UCSD-AML1 (cell line): ENCODE results near the gene EPC1.
A peak's percentile ranks its signal among the peaks of the same experiment; 100 is the strongest.
"Not testable (repeated sequence)": the region's sequence is repeated elsewhere in the genome, so short reads cannot be mapped to it uniquely, and the experiment has no call there.

ENCODE experiments used
- DNase-seq: peaks from one replicate; lab custom pipeline; 2025; ENCODE audit not compliant: unreplicated experiment; lab: John Stamatoyannopoulos, UW

EPC1 gene

DNA sequence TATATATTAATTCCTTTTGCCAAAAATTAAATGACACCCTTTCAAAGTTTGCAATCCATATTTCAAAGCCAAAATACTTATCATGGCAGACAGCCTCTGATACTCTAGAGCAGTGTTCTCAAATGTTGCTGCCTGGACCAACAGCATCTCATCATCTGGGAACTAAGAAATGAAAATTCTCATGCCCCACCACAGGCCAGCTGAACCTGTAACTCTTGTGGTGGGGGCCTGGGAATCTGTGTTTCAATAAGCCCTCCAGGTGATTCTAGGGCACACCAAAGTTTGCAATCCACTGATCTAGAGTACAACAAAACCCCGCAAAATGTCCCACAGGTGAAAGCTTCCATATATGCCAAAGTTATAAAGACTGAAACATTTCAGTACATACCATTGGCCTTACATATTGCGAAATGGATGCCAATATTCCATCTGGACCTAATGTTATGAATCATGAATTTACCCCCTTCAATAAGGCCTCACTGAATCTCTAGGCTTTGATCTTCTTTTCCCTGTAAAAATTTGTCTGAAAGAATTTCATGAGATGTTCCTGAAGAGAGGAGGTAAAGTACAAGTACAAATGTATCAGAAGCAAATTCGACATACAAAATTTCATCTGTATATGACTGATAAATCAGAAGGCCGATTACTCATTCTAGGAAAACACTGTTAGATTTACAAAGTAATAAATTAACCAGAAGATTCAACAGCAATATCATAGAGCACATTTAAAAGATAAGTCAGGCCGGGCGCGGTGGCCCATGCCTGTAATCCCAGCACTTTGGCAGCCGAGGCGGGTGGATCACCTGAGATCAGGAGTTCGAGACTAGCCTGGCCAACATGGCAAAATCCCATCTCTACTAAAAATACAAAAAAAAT lies 25.3 kb upstream of the EPC1 start:
- no peak for DNase-seq

- DNase-seq, result no peak
Measured at GRCh38 chr10:32371101-32371500, 24.1 kb upstream of the EPC1 start.

DNA sequence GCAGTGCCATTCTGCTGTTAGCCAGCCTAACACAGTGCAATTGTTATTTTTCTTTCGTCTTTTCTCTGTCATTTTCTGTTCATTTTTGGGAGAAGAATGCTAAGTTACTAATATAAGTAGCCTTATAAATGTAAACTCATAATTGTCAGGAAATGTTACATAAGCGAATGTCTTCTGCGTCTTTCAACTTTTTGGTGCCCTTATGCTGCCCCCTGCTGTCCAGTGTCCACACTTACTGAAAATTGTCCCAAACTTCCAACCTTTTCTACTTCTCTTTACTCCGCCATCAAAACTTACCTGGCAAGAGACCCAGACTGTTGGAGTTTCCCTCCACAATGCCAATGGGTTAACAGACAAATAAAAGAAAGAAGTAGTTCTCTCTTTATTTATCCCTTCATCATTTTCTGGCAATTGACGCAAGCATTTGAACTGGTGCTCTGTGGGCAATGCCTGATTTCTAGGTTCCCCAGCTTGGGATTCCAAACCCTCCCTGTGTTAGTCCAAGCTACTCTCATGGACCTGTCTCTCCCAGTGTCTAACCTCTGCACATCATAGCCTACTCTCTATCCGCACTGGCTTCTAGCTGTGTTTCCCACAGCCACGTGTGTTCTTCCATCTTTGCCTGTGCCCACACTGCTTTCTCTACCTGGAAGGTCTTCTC lies 21.0 kb upstream of the EPC1 start:
- peak; percentile 41 for DNase-seq

DNA sequence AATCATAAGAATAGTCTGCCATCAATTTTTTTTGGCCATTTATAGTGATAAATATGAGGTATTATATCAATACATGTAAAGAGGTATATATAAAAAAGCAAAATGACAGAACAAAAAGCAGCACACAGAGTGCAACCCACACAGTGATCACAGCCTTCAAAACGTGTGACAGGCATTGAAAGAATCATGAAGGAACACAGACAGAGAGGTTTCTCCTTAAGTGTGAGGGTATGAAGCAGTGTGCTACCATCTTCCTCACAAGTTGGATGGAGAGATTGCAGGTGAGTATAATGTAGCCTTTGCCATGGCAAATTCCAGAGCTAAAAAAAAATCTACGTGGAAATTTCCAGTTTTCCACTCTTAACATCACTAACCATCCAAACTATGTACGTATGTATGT lies 19.6 kb upstream of the EPC1 start:
- DNase-seq, result no peak

DNA sequence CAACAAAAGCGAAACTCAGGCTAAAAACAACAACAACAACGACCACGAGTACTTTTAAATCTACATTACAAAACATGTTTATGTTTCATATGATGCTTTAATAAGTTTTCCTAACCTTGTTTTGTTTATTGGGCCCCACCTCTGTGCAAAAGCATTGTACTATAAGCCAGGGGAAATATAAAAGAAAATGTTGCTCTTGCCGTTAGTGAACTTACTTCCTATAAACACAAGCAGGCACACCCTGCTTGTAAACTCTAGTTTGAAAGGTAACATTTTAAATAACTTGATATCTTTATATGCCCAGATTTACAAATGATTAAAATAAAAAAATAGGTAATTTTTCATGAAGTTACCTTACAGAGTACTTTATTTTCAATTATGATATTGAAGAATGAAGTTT lies 19.2 kb upstream of the EPC1 start:
- no peak for DNase-seq

- DNase-seq, result not testable (repeated sequence)
Measured at GRCh38 chr10:32365404-32365803, 18.4 kb upstream of the EPC1 start.

DNA sequence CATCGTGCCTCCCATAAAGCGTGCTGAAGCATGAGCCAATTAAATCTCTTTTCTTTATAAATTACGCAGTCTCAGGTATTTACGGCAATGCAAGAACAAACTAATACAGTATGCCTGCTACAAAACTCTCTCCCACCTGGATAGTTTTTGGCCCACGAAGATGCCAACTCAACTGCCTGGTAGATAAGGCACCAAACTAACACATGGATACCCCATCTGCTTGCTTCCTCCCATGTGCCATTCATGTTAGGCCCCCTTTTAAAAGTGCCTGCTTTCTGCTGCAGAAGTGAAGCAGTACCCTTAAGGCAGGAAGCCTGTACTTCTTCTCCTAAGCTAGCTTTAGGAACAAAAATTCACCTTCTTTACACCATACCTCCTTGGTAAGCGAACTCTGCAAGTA lies 15.6 kb upstream of the EPC1 start:
- DNase-seq, result no peak

DNA sequence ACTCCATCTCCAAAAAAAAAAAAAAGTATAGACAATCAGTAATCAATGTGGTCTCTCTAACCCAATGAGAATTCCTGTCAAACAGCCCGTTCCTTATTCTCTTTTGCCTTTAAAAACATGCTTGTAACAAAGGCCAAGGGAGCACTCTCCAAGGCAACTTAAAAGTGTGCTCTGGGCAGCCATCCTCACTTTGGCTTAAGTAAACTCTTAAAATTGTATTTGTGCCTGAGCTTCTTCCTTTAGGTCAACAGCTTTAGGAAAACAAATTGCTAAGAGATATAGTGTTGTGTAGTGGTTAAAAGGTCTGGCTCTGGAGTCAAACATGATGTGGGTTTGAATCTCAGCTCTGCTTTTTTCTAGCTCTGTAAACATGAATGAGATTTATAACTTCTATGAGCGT lies 13.9 kb upstream of the EPC1 start:
- no peak for DNase-seq

DNA sequence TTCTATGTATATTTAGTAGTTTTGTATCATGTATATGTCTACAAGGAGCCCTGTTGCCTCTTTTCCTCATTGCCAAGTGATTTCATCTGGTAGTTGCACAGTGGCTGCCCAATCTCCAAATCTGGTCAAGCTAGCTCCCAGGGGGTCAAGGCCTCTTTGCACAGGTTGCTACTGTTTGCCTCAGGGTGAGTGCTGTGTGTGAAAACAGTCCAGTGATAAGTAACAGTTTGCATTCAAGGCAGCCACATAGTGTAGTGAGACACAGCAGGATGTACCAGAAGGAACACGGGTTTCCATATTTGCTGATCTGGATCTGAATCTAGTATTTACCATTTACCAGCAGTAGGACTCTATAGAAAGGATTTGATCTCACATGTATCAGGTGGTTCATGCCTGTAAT lies 13.3 kb upstream of the EPC1 start:
- DNase-seq, result no peak

DNA sequence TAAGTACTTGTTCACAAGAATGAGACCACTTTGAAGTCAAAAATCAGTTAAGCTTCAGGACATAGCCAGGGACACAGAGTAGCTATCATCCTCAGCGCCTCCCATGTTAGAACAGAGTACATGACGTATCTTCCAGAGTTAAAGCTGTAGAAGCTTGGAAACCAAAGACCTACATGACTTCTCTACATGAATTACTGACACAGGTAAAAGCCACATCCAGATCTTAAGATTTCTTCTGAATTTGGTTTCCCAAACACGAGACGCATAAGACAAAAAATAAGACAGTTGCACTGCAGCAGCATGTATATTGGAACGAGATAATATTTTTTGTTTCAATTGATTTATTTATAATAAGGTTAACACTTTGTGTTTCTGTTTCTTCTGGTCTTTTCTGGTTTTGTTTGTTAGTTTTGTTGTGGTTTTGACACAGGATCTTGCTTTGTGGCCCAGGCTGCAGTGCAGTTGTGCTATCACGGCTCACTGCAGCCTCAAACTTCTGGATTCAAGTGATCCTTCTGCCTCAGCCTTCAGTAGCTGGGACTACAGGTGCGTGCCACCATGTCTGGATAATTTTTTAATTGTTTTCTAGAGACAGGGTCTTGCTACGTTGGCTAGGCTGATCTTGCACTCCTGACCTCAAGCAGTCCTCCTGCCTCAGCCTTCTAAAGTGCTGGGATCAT lies 10.2 kb upstream of the EPC1 start:
- no peak for DNase-seq

GRCh38 chr10:32354690-32355089 lies 7.7 kb upstream of the EPC1 start:
- not testable (repeated sequence) for DNase-seq

- DNase-seq, result no peak
Measured at GRCh38 chr10:32350811-32351350, 3.9 kb upstream of the EPC1 start.

DNA sequence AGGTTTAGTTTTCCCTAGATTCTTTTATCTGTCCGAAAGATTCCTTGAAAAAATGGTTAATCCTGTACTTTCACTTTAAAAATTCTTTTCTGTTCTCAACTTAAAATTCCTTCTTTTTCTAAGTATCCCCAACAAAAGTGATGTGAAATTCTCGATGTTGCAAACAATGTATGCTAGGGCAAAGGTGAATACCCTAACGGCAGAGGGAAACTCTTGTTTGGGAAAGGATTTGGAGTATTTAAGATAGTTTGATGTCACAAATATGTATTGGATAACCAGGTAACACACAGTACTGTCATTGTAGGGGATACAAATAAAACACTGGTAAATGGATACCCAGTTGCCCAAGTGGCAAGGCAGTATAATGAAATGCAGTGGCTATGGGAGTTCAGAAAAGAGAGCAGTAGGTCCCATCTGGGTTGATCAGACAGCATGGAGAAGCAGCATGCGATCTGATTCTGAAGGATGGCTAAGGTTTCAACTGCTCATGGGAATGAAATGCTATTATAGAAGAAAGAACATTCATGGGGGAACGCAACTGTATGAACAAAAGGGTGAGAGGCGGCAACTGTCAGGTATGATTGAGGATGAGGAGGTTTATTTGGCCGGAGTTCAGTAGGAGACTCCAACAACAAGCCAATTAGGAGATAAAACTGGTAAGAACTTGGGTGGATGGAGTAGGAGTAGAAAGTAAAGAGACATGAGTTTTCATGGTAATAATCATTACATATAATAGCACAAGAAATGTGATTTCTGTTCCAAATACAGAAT lies 3.2 kb upstream of the EPC1 start:
- no peak for DNase-seq

GRCh38 chr10:32349199-32349585 lies 2.2 kb upstream of the EPC1 start:
- DNase-seq, result no peak

GRCh38 chr10:32348297-32349198 lies 1.6 kb upstream of the EPC1 start:
- no peak for DNase-seq

GRCh38 chr10:32347363-32348022 lies 535 bp upstream of the EPC1 start:
- DNase-seq, result no peak

GRCh38 chr10:32346134-32346550 lies 816 bp downstream of the EPC1 start:
- DNase-seq, result peak; percentile 95

- DNase-seq, result no peak
Measured at GRCh38 chr10:32341596-32341995, 5.4 kb downstream of the EPC1 start.

DNA sequence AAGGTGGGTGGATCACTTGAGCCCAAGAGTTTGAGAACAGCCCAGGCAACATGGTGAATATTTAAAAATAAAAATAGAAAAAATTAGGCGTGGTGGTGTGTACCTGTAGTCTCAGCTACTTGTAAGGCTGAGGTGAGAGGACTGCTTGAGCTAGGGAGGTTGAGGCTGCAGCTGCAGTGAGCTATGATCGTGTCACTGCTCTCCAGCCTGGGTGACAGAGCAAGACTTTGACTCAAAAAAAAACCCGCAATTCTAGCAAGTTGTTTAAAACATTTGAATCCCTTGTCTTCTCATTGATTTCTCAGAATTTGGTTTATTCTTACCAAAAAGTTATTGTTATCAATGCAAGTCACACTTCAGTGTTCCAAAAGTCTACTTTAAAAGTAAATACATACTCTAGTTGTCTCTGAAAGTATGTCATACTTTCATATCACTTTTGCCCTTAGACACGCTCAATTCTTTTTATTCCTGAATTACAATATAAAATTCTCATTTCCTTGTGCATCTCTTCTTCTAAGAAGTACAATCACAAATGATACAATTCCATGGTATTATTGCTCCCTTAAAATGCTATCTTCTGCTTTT lies 6.3 kb downstream of the EPC1 start:
- DNase-seq, result no peak
